ENCODE results near the gene TPGS1. TPM values are rescaled to one million over a fixed set of nuclear protein-coding genes. Genes with fewer than 3 reads are reported as not detected.

TPGS1 gene
- total and polyA plus RNA-seq, 2 of the 8 experiments (the other 6 are each of a cell fraction or from before 2014, with no cell fraction given): 9.1 to 10.6 TPM

DNA sequence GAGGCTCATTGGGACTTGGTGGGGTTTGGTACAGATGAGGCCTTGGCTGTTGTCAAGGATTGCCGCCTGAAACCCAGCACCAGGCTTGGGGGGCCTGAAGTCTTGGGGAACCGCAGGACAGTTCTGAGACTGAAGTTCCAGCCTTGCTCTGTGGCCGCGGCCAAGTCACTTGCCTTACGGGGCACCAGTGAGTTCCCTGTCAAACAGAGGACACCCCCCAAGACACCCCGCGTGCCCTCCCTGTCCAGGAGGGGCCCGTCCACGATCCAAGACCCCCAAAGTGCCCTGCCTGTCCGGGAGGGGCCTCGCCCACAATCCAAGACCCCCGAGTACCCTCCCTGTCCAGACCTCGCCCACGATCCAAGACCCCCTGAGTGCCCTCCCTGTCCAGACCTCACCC is 26.8 kb downstream of the TPGS1 start:
- Histone ChIP-seq H3K23me2 (ENCODE audit: low read depth, low read length) (peaks cover 5% of the 10 kb centered on the region; the same call in 1 of the 2 replicates), H2BK5ac (ENCODE audit: low read depth, low read length) (no peak overlapping the region), H3K9ac (replicated peaks in 1 of 4; ENCODE audit: extremely low read depth in 1 of 4, low read depth in 3 of 4, low read length in 3 of 4) (no peak overlapping the region), H2AFZ (ENCODE audit: low read length) (no peak overlapping the region), H2AK5ac (ENCODE audit: low read depth, low read length) (no peak overlapping the region), H3K4me3 (ENCODE audit: extremely low read depth in 1 of 4, insufficient read depth in 2 of 4, low read depth in 3 of 4, low read length in 4 of 4) (peak overlapping the region in 1 of 4 experiments; percentile 100; a peak in 2 of 8 replicates), H3K18ac (ENCODE audit: extremely low read depth, low read length) (no peak overlapping the region), H3K4me1 (replicated peaks in 1 of 4; ENCODE audit: control insufficient read depth in 3 of 4, insufficient read depth in 4 of 4, low read length in 3 of 4) (peaks cover 0 to 10% (median 8%) of the 10 kb centered on the region in 4 experiments; a peak in 6 of 7 replicates), H2BK120ac (replicated peaks; ENCODE audit: low read depth, low read length) (no peak overlapping the region), H3K4ac (replicated peaks; ENCODE audit: insufficient read length, low read depth, low read length) (no peak overlapping the region), H3K27me3 (replicated peaks in 1 of 4; ENCODE audit: control insufficient read depth in 3 of 4, extremely low read depth in 1 of 4, insufficient read depth in 3 of 4, low read length in 3 of 4) (no peaks in the 10 kb centered on the region), H3K79me1 (ENCODE audit: low read depth, low read length) (peaks cover 20% of the 10 kb centered on the region), H2BK20ac (ENCODE audit: low read length) (no peak overlapping the region), H3K9me3 (ENCODE audit: insufficient read depth in 2 of 2, low read depth in 1 of 2, low read length in 1 of 2) (no peaks in the 10 kb centered on the region), H3K56ac (replicated peaks; ENCODE audit: insufficient read length, low read depth, low read length) (no peak overlapping the region), H3K36me3 (ENCODE audit: control insufficient read depth in 2 of 4, insufficient read depth in 4 of 4, low read length in 3 of 4) (peaks cover 8 to 26% (median 21%) of the 10 kb centered on the region in 4 experiments; a peak in 6 of 8 replicates), H4K20me1 (replicated peaks in 1 of 2; ENCODE audit: control insufficient read depth in 1 of 2, insufficient read depth in 2 of 2, low read length in 2 of 2) (peaks cover 22 to 32% of the 10 kb centered on the region in 2 experiments), H4K91ac (replicated peaks; ENCODE audit: insufficient read length, low read length) (no peak overlapping the region), H3K14ac (ENCODE audit: insufficient read length) (no peak overlapping the region), H4K5ac (ENCODE audit: insufficient read length, low read depth, low read length) (no peak overlapping the region), H2BK15ac (ENCODE audit: low read length) (no peak overlapping the region), H3K4me2 (ENCODE audit: insufficient read depth in 1 of 2, low read depth in 2 of 2, low read length in 2 of 2) (peak overlapping the region in 1 of 2 experiments; percentile 74; a peak in 1 of 4 replicates), H3K79me2 (ENCODE audit: control insufficient read depth in 1 of 2, insufficient read depth in 2 of 2, low read length in 2 of 2) (peaks cover 0 to 40% of the 10 kb centered on the region in 2 experiments; a peak in 2 of 4 replicates), H3K27ac (ENCODE audit: low read depth, low read length) (no peak overlapping the region), H3K23ac (ENCODE audit: insufficient read length) (no peak overlapping the region), H4K8ac (ENCODE audit: extremely low read depth, insufficient read depth, low read length) (no peak overlapping the region), H2BK12ac (ENCODE audit: low read depth, low read length) (no peak overlapping the region)
- TF ChIP-seq CTCF (IDR thresholded peaks at IDR 0.05; ENCODE audit: control extremely low read depth in 1 of 3, insufficient read depth in 1 of 3, low read depth in 1 of 3, low read length in 3 of 3) (0 out of 4 replicates have a peak, but pooled peaks of 1 of the 3 experiments have one; percentile 6), RBBP5 (IDR thresholded peaks at IDR 0.05; ENCODE audit: borderline replicate concordance, low read depth, low read length) (no peak), NANOG (IDR thresholded peaks at IDR 0.05; ENCODE audit: insufficient read depth, low read depth, low read length, poor library complexity, severe bottlenecking) (no peak), JUN (IDR thresholded peaks at IDR 0.05; ENCODE audit: low read depth, low read length) (no peak)
- FAIRE-seq (no peak), DNase-seq (ENCODE audit: low read depth in 1 of 2, low spot score in 2 of 2) (no peak)
- ChIA-PET CTCF (ENCODE audit: partially characterized antibody) (interaction anchor here (0.9 to 2.0 kb wide), 4 partner anchors 24 to 150 kb away, joined by 3 to 6 read pairs (median 4); no protein-coding TSS in a partner anchor), POLR2A (ENCODE audit: partially characterized antibody) (interaction anchor here (3.0 to 5.1 kb wide), 2 partner anchors 8 to 43 kb away, joined by 19 to 43 read pairs; partner anchors contain the start of gene GZMM)
- WGBS, 2 experiments (ENCODE audit: extremely low coverage in 1 of 2, insufficient coverage in 1 of 2, insufficient read length in 1 of 2, insufficient replicate concordance in 2 of 2, low coverage in 1 of 2, low lambda C conversion rate in 2 of 2, missing lambda C conversion rate in 1 of 2): 87% methylated on average over 14 of the region's 14 CpGs; no CpG with 5 or more reads in 1 of the 2 experiments
